HG02798 (cell line): ENCODE results near the gene RNLS.
A peak's percentile ranks its signal among the peaks of the same experiment; 100 is the strongest.

Experiments used
- ATAC-seq: cut with Tn5 transposase; IDR thresholded peaks from one replicate; pipeline ENCODE4 v1.9.1; 2021; ENCODE audit warnings: mild to moderate bottlenecking; ENCODE audit not compliant: unreplicated experiment, poor library complexity

RNLS gene

DNA sequence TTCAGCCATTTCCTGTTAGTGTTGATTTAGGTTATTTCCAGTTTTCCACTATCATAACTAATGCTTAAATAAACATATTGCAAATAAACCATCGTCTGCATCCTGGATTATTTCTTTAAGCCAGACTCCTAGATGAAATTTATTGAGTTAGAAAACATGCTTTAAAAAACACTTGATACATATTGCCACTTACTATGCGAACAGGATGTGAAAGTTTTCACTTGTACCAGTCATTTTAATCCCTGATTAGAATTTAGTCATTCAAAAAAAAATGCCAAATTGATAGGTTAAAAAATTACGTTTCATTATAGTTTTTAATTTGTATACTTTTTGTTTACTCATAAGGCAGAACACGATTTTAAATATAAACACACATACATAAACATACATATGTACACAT lies 309.6 kb downstream of the RNLS start:
- ATAC-seq: no peak

- peak; percentile 33 for ATAC-seq
Measured at GRCh38 chr10:88271761-88272543, 311.2 kb downstream of the RNLS start.

DNA sequence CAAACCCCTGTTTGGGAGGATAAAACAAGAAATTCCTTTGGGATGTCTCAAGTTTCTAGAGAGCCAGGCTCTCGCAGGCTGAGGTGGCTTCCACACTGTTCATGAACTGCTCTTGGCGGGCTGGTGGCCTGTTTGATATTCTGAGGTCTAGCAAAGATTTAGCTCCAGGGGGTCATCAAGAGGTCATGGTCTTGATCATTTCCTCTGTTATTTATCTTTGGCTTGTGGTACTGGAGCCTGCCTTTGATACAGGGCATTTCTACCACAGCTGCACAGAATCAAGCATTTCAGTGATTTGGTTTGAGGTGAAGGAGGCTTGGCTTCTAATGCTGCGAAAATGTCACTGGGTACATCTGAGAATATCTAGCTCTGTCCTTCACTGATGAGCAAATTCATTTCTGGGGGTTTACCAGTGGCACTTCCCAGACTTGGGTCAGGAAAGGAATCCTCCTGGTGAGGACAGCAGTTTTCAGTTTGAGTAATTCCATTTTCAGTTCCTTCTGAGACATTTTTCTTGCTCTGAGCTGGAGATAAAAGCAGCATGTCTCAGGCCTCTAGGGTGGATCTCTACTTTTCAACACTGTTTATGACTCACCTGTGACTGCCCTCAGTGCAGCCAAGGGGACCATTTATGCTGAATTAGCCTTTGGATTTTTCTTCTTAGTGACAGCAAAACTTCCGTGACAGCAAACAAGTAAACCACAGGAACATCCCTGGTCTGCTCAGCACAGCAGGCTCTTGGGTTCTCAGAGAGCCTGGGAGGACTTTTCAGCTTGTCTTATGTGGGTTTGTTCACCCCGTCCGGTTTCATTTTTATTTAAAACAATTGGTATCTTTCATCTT lies 312.0 kb downstream of the RNLS start:
- peak; percentile 85 for ATAC-seq

GRCh38 chr10:88270061-88270808 lies 312.9 kb downstream of the RNLS start:
- no peak for ATAC-seq

DNA sequence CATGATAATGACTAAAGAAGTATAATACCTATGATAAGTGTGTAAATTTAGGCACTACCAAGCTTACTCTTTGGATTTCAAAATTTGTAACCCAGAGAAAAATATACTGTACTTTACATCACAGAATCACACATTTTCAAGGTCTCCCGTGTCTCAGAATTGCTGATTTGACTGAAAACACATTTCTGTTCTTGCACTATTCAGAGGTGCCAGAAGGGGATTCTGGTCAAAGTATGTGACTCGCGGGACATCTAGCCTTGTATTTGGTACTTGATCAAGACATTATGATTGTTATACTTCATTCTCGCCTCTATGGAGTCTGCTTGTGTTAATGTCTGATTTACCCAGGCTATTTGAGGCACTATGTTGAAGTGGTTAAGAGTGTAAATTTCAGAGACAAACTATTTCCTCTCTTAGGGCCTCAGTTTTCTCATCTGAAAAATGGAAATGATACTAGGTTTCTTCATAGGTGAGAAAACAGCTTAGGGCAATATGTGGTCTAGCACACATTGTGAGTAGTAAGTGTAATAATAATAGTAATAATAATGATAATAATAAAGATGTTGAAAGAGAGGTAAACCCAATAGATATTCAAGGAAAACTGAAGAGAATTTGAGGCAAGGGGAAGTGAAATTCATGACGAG lies 320.4 kb downstream of the RNLS start:
- ATAC-seq: no peak

- ATAC-seq: no peak
Measured at GRCh38 chr10:88261152-88261551, 322.0 kb downstream of the RNLS start.

GRCh38 chr10:88260329-88261051 lies 322.6 kb downstream of the RNLS start:
- ATAC-seq: peak; percentile 69

DNA sequence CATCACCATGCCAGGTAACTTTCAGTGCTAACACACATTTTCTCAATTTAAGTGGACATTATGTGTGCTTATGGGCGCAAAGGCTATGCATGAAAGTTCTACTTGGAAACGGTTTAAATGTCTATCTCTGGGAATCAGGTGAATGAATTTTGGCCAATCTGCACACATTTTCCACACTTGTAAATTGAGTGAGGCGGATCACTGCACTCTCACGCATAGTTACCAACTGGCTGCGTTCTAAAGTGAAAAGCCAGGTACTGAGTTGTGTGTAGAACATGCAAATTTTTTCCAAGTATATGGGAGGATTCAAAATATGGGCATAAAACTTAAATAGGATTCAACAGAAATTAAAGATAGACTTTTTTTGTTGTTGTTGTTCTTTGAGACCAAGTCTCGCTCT lies 323.7 kb downstream of the RNLS start:
- no peak for ATAC-seq

DNA sequence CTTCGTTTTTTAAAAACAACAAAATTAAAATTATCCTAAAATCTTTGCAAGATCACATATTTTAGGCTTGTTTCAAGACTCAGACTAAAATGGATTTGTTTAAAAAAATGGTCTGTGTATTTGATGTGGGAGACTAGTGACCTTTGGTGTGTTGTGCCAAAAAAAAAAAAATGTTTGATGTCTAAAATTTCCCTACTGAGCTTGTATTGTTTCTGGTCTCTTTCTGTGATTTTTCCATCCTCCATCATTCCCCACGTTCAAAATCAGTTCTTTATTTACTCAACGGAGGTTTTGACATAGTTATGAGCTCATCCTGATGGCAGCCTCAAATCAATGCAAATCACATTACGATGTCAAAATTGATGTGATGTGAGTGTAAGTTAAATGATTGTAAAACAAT lies 326.2 kb downstream of the RNLS start:
- no peak for ATAC-seq

DNA sequence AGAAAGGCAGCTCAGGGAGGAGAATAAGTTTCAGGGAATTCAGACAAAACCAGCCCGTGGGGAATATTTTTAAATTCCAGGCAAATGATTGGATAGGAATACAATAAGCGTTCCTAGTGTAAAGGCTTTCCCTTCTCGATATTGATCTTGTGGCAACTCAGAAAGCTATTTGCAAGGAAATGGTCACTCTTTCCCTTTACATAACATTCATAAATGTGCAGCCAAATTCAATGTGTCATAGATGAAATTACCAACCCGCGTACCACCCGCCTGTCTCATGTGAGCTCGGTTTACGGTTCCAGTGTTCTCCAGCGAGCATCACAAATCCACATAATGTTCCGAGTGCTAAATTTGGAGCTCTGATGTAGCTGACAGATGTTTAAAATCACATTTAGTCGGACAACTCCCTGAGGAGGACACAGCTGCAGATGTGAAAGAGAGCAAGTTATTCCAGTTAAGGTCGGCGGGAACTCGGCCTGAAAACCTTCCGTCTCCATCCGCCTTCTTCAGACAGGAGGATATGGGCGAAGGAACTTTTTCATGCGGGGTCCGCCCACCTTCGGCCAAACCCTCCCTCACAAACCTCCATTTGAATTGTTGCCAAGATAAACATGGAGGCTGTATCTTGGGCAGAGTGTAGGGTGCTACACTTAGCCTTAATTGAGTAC lies 327.0 kb downstream of the RNLS start:
- no peak for ATAC-seq

DNA sequence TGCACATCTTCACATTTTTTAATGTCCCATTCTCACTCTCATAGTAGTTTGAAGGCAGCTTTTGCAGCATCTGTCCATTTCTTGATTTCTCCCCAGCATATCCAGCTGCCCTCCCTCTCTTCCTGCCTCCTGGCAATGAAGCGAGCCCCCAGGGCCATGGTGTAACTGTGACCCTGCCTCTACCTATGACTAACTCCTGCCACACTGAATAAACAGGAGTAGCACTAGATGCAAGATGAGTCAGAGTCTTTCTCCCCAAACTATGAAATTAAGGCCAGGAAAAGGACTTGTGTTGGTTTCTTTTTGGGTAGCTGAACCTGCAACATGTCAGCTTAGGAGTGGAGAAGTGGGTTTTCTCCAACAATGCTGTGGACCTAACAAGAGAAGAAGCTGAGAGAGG lies 329.0 kb downstream of the RNLS start:
- no peak for ATAC-seq

DNA sequence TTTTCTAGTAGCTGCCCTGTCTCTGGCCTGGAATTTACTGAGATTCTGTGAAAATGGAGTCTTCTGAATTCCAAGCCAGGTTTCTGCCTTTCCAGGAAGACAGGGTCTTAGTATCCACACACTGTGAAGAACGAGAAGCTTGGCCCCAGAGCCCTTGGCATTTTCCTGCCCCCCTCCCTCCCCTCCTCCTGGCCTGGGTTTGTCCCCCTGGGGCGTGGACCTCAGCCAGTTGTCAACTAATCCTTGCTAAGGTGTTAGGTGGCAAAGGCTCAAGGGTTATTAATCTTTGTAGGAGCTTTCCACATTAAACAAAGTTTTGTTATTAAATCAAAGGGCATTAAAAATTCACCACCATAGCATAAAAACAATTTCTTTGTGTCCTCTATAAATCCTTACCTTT lies 329.5 kb downstream of the RNLS start:
- no peak for ATAC-seq

DNA sequence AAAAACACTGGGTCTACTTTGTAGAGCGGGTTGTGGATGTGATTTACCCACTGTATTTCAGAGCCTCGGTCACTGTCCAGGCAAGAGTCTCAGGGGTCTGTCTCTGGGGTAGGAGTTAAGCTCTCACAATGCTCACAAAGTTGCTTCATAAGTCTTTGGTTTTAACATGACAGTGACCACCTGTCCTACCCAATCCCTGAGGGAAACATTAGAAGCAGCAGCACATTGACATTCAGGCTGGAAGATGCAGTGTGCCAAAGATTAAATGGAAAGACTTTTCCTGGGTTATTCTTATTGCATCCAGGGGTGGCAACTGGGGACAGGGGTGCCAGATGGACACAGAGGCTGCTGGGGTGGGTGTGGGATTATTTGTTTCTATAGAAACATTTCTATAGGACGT lies 330.0 kb downstream of the RNLS start:
- ATAC-seq: no peak

DNA sequence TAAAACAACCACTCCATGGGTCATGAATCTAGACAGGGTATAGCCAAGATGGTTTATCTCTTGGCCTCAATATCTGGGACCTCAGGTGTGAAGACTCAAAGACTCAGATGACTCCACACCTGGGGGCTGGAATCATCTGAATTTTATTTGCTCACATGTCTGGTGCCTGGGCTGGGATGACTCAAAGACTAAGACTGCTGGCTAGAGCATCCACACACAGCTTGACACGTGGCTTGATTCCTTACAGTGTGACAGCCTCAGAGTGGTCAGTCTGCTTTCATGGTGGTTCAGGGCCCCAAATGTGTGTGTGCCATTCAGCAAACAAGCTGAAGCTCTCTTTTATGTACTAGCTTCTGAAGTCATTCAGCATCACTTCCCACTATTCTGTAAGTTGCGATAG lies 333.7 kb downstream of the RNLS start:
- no peak for ATAC-seq

GRCh38 chr10:88246675-88247074 lies 336.4 kb downstream of the RNLS start:
- no peak for ATAC-seq

DNA sequence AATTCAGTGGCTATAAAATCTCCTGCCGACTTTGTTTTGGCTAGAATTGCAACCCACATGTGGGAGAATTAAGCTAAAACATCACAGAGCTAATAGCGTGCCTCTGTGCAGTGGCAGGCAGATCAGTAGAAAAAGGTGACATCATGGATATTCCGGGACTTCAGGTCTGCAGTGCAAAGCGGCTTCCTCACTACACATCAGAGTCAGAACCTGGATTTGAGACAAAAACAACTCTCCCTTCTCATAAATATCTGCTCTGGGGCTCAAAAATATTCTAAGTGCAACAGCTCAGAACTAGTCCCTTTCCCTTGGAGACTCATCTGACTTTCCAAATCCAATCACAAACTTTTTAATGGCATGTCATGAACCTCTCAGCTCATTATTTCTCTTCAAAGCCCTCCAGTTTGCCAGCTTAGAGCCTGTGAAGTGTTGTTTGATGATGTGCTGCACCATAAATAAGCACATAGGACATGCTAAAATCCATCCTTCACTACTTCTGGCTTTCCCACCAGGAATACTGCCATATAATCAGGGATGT lies 337.1 kb downstream of the RNLS start:
- no peak for ATAC-seq

GRCh38 chr10:88244781-88245625 lies 338.1 kb downstream of the RNLS start:
- ATAC-seq: no peak
